ENCODE data around the gene ELP1. TPM values are rescaled to one million over a fixed set of nuclear protein-coding genes. Genes with fewer than 3 reads are reported as not detected.
A peak's percentile ranks its signal among the peaks of the same experiment; 100 is the strongest.

The ELP1 gene
- total RNA-seq, 1 donor from 2014 or later: 20.7 TPM

DNA sequence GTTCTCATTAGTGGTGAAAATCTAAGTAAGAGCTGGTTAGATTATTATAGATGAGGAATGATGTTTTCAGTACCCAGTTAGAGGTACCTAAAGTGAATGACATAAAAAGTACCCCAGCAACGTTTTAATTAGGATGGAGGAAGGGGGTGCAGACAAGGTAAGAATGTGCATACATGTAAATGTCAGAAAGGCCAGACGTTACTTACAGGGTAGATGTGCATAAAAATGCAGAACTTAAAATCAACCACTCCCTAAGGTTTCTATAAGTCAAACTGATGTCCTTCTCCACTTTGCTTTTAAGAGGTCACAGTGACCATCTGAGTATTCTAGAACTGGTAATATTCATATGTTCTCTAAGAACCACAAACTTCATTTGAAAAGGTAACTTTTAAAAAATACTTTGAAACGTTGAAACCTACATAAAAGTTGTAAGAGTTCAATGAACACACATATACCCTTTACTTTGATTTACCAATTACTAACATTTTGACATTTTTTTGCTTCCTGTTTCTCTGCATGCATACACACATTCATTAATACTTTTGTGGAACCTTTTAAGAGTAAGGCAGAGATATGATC, 53.1 kb downstream of the ELP1 start:
- Histone ChIP-seq H3K9me3 (ENCODE audit: insufficient read depth, low read depth, low read length) (no peaks in the 10 kb centered on the region), H3K4me3 (ENCODE audit: insufficient read depth, low read depth, low read length) (no peak overlapping the region), H3K79me2 (ENCODE audit: insufficient read depth, low read length) (no peaks in the 10 kb centered on the region), H3K9ac (ENCODE audit: low read length) (no peak overlapping the region), H4K20me1 (ENCODE audit: insufficient read depth, low read length) (peaks cover 4% of the 10 kb centered on the region), H2AFZ (ENCODE audit: low read depth, low read length) (no peak overlapping the region), H3K36me3 (ENCODE audit: insufficient read depth, low read length) (peaks cover 13% of the 10 kb centered on the region), H3K27me3 (ENCODE audit: insufficient read depth, low read length) (no peaks in the 10 kb centered on the region), H3K4me1 (ENCODE audit: insufficient read depth, low read length) (peaks cover 2% of the 10 kb centered on the region), H3K27ac (ENCODE audit: low read depth, low read length) (no peak overlapping the region), H3K4me2 (ENCODE audit: low read length) (no peak overlapping the region)
- Mint-ChIP-seq H3K4me1 (ENCODE audit: low read depth, unreplicated experiment) (peaks cover 8% of the 10 kb centered on the region), H3K9me3 (ENCODE audit: unreplicated experiment) (no peaks in the 10 kb centered on the region), H3K27me3 (ENCODE audit: low read depth, unreplicated experiment) (no peaks in the 10 kb centered on the region), H3K4me3 (ENCODE audit: unreplicated experiment) (no peak overlapping the region), H3K27ac (ENCODE audit: unreplicated experiment) (no peak overlapping the region), H3K36me3 (ENCODE audit: low read depth, unreplicated experiment) (peaks cover 12% of the 10 kb centered on the region)
- no peak for DNase-seq (ENCODE audit: low read depth)
- FAIRE-seq: peak; percentile 5
- no peak for TF ChIP-seq EZH2 (IDR thresholded peaks at IDR 0.05; ENCODE audit: insufficient read depth, low read length)
- TF ChIP-seq, protein P1, sequence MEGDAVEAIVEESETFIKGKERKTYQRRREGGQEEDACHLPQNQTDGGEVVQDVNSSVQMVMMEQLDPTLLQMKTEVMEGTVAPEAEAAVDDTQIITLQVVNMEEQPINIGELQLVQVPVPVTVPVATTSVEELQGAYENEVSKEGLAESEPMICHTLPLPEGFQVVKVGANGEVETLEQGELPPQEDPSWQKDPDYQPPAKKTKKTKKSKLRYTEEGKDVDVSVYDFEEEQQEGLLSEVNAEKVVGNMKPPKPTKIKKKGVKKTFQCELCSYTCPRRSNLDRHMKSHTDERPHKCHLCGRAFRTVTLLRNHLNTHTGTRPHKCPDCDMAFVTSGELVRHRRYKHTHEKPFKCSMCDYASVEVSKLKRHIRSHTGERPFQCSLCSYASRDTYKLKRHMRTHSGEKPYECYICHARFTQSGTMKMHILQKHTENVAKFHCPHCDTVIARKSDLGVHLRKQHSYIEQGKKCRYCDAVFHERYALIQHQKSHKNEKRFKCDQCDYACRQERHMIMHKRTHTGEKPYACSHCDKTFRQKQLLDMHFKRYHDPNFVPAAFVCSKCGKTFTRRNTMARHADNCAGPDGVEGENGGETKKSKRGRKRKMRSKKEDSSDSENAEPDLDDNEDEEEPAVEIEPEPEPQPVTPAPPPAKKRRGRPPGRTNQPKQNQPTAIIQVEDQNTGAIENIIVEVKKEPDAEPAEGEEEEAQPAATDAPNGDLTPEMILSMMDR (IDR thresholded peaks at IDR 0.05; ENCODE audit: insufficient read depth, low read depth, low read length): no peak

DNA sequence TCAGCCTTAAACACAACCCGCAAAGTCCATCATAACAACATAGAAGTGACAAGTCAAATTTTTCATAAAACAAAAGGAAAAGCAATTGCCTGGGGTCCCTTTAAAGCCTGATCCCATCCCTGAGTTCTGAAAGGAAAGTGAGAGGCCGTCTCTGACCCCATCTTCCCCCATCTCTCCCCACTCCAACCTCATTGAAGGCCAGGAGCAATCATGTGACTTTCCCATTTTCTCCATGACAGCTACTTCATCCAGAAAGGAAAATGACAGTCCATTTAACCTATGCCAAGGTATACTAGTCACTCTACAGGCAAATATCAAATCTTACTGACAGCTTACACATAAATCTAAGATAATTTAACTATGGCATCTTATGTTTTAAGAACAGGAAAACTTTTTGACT, 56.4 kb downstream of the ELP1 start:
- FAIRE-seq (no peak), DNase-seq (ENCODE audit: low read depth) (no peak)
- Histone ChIP-seq H3K9ac (ENCODE audit: low read length) (no peak overlapping the region), H2AFZ (ENCODE audit: low read depth, low read length) (no peak overlapping the region), H3K27ac (ENCODE audit: low read depth, low read length) (no peak overlapping the region), H4K20me1 (ENCODE audit: insufficient read depth, low read length) (no peaks in the 10 kb centered on the region), H3K27me3 (ENCODE audit: insufficient read depth, low read length) (no peaks in the 10 kb centered on the region), H3K4me1 (ENCODE audit: insufficient read depth, low read length) (no peaks in the 10 kb centered on the region), H3K79me2 (ENCODE audit: insufficient read depth, low read length) (no peaks in the 10 kb centered on the region), H3K36me3 (ENCODE audit: insufficient read depth, low read length) (peaks cover 29% of the 10 kb centered on the region), H3K4me2 (ENCODE audit: low read length) (no peak overlapping the region), H3K4me3 (ENCODE audit: insufficient read depth, low read depth, low read length) (no peak overlapping the region), H3K9me3 (ENCODE audit: insufficient read depth, low read depth, low read length) (no peaks in the 10 kb centered on the region)
- no peak overlapping the region for H3K4me3 Mint-ChIP-seq (ENCODE audit: unreplicated experiment)
- no peaks in the 10 kb centered on the region for H3K4me1 Mint-ChIP-seq (ENCODE audit: low read depth, unreplicated experiment)
- TF ChIP-seq, protein P1 (IDR thresholded peaks at IDR 0.05; ENCODE audit: insufficient read depth, low read depth, low read length): no peak
- no peak for TF ChIP-seq EZH2 (IDR thresholded peaks at IDR 0.05; ENCODE audit: insufficient read depth, low read length)
- no peak overlapping the region for H3K27ac Mint-ChIP-seq (ENCODE audit: unreplicated experiment)
- H3K36me3 Mint-ChIP-seq (ENCODE audit: low read depth, unreplicated experiment): peaks cover 16% of the 10 kb centered on the region
- H3K9me3 Mint-ChIP-seq (ENCODE audit: unreplicated experiment): no peaks in the 10 kb centered on the region
- H3K27me3 Mint-ChIP-seq (ENCODE audit: low read depth, unreplicated experiment): no peaks in the 10 kb centered on the region

DNA sequence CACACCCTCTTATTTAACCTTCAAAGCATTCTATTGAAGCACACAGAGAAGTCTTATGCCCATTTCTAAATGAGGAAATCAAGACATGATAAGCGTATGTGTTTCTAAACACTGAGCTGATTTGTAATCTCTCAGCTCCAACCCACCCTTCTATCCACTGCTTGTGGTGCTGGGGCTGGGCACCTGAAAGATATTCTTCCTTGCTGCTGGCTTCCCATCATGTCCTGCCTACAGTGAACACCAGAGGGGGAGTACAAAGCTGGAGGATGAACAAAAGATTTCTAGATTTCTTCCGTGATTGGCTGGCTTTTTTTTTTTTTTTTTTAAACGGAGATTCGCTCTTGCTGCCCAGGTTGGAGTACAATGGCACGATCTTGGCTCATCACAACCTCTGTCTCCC, 57.5 kb downstream of the ELP1 start:
- no peak overlapping the region for H3K4me3 ChIP-seq (ENCODE audit: insufficient read depth, low read depth, low read length)
- no peaks in the 10 kb centered on the region for H3K4me1 Mint-ChIP-seq (ENCODE audit: low read depth, unreplicated experiment)
- no peaks in the 10 kb centered on the region for H3K27me3 ChIP-seq (ENCODE audit: insufficient read depth, low read length)
- DNase-seq (ENCODE audit: low read depth): no peak
- H3K4me2 ChIP-seq (ENCODE audit: low read length): no peak overlapping the region
- no peak for TF ChIP-seq EZH2 (IDR thresholded peaks at IDR 0.05; ENCODE audit: insufficient read depth, low read length)
- TF ChIP-seq, protein P1 (IDR thresholded peaks at IDR 0.05; ENCODE audit: insufficient read depth, low read depth, low read length): no peak
- H3K79me2 ChIP-seq (ENCODE audit: insufficient read depth, low read length): no peaks in the 10 kb centered on the region
- no peaks in the 10 kb centered on the region for H4K20me1 ChIP-seq (ENCODE audit: insufficient read depth, low read length)
- no peaks in the 10 kb centered on the region for H3K9me3 ChIP-seq (ENCODE audit: insufficient read depth, low read depth, low read length)
- no peak overlapping the region for H2AFZ ChIP-seq (ENCODE audit: low read depth, low read length)
- H3K9me3 Mint-ChIP-seq (ENCODE audit: unreplicated experiment): no peaks in the 10 kb centered on the region
- no peak overlapping the region for H3K4me3 Mint-ChIP-seq (ENCODE audit: unreplicated experiment)
- H3K36me3 ChIP-seq (ENCODE audit: insufficient read depth, low read length): peaks cover 34% of the 10 kb centered on the region
- no peak overlapping the region for H3K27ac ChIP-seq (ENCODE audit: low read depth, low read length)
- H3K4me1 ChIP-seq (ENCODE audit: insufficient read depth, low read length): no peaks in the 10 kb centered on the region
- peaks cover 24% of the 10 kb centered on the region for H3K36me3 Mint-ChIP-seq (ENCODE audit: low read depth, unreplicated experiment)
- no peak overlapping the region for H3K9ac ChIP-seq (ENCODE audit: low read length)
- no peak for FAIRE-seq
- H3K27me3 Mint-ChIP-seq (ENCODE audit: low read depth, unreplicated experiment): no peaks in the 10 kb centered on the region
- no peak overlapping the region for H3K27ac Mint-ChIP-seq (ENCODE audit: unreplicated experiment)
